Keratinocyte (primary cell): ENCODE results near the gene ADCY5. TPM values are rescaled to one million over a fixed set of nuclear protein-coding genes. Genes with fewer than 3 reads are reported as not detected.

Experiments
- DNase-seq: peaks from one replicate; pipeline ENCODE4 v3.0.0-alpha.2; 2011; ENCODE audit warnings: low read depth, missing footprints, low spot score
- FAIRE-seq: peaks from 2 replicates; lab custom pipeline; 2011; peaks lifted over from hg19 to GRCh38; lab: Jason Lieb, UNC
- H2AFZ ChIP-seq: 2 replicates; pipeline ENCODE4 v1.6.0; 2012; ENCODE audit warnings: low read length, control low read depth, inconsistent platforms; ENCODE audit not compliant: control insufficient read depth
- H3K27ac ChIP-seq: 2 replicates; pipeline ENCODE4 v1.5.1; 2011; ENCODE audit warnings: low read length; ENCODE audit not compliant: control insufficient read depth, insufficient read depth
- H3K27me3 ChIP-seq: 3 replicates; pipeline ENCODE4 v1.6.0; 2011; ENCODE audit warnings: low read length; ENCODE audit not compliant: control insufficient read depth, insufficient read depth; ENCODE audit errors: extremely low read depth
- H3K36me3 ChIP-seq, 2 experiments: 2 replicates in 1 of 2; 3 replicates in 1 of 2; pipeline ENCODE4 v1.5.1; 2011; ENCODE audit warnings: low read length in 2 of 2, mild to moderate bottlenecking in 1 of 2; ENCODE audit not compliant: control insufficient read depth in 2 of 2, insufficient read depth in 2 of 2; ENCODE audit errors: extremely low read depth in 1 of 2
- H3K4me1 ChIP-seq: 3 replicates; pipeline ENCODE4 v1.5.1; 2011; ENCODE audit warnings: low read length; ENCODE audit not compliant: control insufficient read depth, insufficient read depth; ENCODE audit errors: extremely low read depth
- H3K4me2 ChIP-seq: 3 replicates; pipeline ENCODE4 v1.6.0; 2011; ENCODE audit warnings: low read depth, low read length; ENCODE audit not compliant: control insufficient read depth, insufficient read depth; ENCODE audit errors: extremely low read depth
- H3K4me3 ChIP-seq, 3 experiments: fragments of 200-600 bp in 1 of 3; sonication (generic) in 1 of 3; 2 replicates in 2 of 3; 3 replicates in 1 of 3; pipeline ENCODE4 v1.5.1; 2011 to 2016; ENCODE audit warnings: low read length in 3 of 3, mild to moderate bottlenecking in 3 of 3, control low read depth in 2 of 3, inconsistent platforms in 1 of 3, low read depth in 1 of 3, mixed read lengths in 1 of 3, mixed run types in 1 of 3, moderate library complexity in 1 of 3; ENCODE audit not compliant: control insufficient read depth in 2 of 3, insufficient read depth in 2 of 3; ENCODE audit errors: extremely low read depth in 1 of 3
- H3K79me2 ChIP-seq: 2 replicates; pipeline ENCODE4 v1.6.0; 2012; ENCODE audit warnings: low read length; ENCODE audit not compliant: control insufficient read depth, insufficient read depth
- H3K9ac ChIP-seq: 3 replicates; pipeline ENCODE4 v1.6.0; 2011; ENCODE audit warnings: low read length; ENCODE audit not compliant: control insufficient read depth, insufficient read depth; ENCODE audit errors: extremely low read depth
- H3K9me1 ChIP-seq: 3 replicates; pipeline ENCODE4 v1.6.0; 2011; ENCODE audit warnings: low read length; ENCODE audit not compliant: control insufficient read depth, insufficient read depth; ENCODE audit errors: extremely low read depth
- H3K9me3 ChIP-seq: 2 replicates; pipeline ENCODE4 v1.5.1; 2012; ENCODE audit warnings: low read depth, low read length; ENCODE audit not compliant: control insufficient read depth
- H4K20me1 ChIP-seq: 3 replicates; pipeline ENCODE4 v1.6.0; 2011; ENCODE audit warnings: low read length; ENCODE audit not compliant: control insufficient read depth, insufficient read depth; ENCODE audit errors: extremely low read depth
- CTCF ChIP-seq, 3 experiments: IDR thresholded peaks in 1 of 3; conservative IDR thresholded peaks in 1 of 3; optimal IDR thresholded peaks in 1 of 3; 2 replicates in 2 of 3; 3 replicates in 1 of 3; pipeline versions ENCODE3 to v1.5.1; 2011; ENCODE audit warnings: low read length in 3 of 3, mild to moderate bottlenecking in 3 of 3, moderate library complexity in 2 of 3, control low read depth in 1 of 3, inconsistent platforms in 1 of 3; ENCODE audit not compliant: insufficient read depth in 2 of 3; ENCODE audit errors: extremely low read depth in 1 of 3
- EZH2 ChIP-seq: IDR thresholded peaks from one replicate; pipeline ENCODE4 v1.6.1; 2012; ENCODE audit warnings: inconsistent platforms, mild to moderate bottlenecking, low read length, moderate library complexity
- dilution Hi-C: fragments of 300-500 bp; cut with MboI; formaldehyde crosslinking; loops from one replicate; pipeline ENCODE4 v1.7.0; 2020; ENCODE audit warnings: low sequenced_read_pairs; ENCODE audit not compliant: extremely low pct_ligation_motif_present
- polyA plus RNA-seq, 5 experiments: library from polyadenylated mRNA; depleted of rRNA in 3 of 5; stranded (reverse) in 3 of 5; stranded (forward) in 1 of 5; unstranded in 1 of 5; fragments of >200 nt; gene quantifications; 1 replicate in 1 of 5; 2 replicates in 3 of 5; 3 replicates in 1 of 5; pipeline versions ENCODE4 v1.2.1 to v1.2.3, GENCODE V29; 2011 to 2012; ENCODE audit warnings: missing spikeins in 2 of 5, low read depth in 1 of 5, low replicate concordance in 1 of 5

The ADCY5 gene
- polyA plus RNA-seq, 1 donor (not counting 4 experiments of a cell fraction or from before 2014, with no cell fraction given), result not detected

- TF ChIP-seq EZH2, result no peak
- TF ChIP-seq CTCF (optimal IDR thresholded peaks at IDR 0.05 in 1 of 3, IDR thresholded peaks at IDR 0.05 in 1 of 3, conservative IDR thresholded peaks at IDR 0.05 in 1 of 3; ENCODE audit: extremely low read depth in 1 of 3, insufficient read depth in 2 of 3, low read length in 3 of 3), result no peak
- H3K9ac ChIP-seq, result no peak overlapping the region
- dilution Hi-C loops, result no loop called here
- H3K79me2 ChIP-seq, result no peaks in the 10 kb centered on the region
- FAIRE-seq (no peak), DNase-seq (no peak)
- H2AFZ ChIP-seq, result no peak overlapping the region
- H3K9me1 ChIP-seq, result no peaks in the 10 kb centered on the region
- no peaks in the 10 kb centered on the region for H4K20me1 ChIP-seq
- H3K27ac ChIP-seq, result no peak overlapping the region
- no peaks in the 10 kb centered on the region for H3K36me3 ChIP-seq
- H3K9me3 ChIP-seq, result no peaks in the 10 kb centered on the region
- H3K4me1 ChIP-seq, result no peaks in the 10 kb centered on the region
- no peak overlapping the region for H3K4me3 ChIP-seq
- no peak overlapping the region for H3K4me2 ChIP-seq
- peaks cover 7% of the 10 kb centered on the region for H3K27me3 ChIP-seq
Measured at GRCh38 chr3:123302961-123303360, 145.9 kb downstream of the ADCY5 start.

DNA sequence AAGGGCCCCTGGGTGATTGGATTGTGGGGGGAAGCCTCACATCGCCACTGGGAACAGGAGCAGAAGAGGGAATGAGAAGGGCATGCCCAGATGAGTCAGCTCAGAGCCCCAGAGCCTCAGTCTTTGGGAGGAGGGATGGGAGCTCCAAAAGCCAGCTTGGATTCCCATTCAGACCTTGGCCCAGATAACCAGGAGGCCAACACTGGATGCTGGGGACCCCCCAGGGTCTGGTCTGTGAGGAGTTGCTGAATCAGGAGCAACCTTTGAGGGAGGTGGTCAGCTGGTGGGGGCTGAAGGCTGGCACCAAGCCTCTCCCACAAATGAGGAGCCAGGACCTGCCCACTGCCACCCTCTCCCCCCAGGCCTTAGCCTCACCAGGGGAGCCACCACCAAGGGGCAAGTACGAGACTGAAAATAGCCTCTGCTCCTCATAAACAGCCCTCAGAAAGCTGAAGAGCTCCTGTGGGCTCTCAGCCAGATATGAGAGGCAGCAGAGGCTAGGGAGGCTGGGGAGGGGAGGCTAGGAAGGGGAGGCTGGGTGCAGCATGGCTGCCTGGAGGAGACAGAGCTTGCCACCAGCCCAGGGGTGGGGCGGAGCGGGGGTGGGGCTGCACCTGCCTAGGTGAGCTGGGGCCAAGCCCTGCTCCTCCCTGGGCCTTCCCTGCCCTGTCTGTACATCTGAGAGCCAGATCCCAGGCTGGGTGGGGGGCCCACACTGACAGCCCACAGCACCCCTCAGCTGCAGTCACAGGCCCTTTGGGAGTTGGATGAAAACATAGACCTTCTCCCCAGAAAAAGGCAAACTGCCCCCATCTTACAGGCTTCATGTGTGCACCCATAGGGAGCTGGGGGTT lies 147.3 kb downstream of the ADCY5 start:
- no peaks in the 10 kb centered on the region for H4K20me1 ChIP-seq
- H3K79me2 ChIP-seq, result no peaks in the 10 kb centered on the region
- H3K4me3 ChIP-seq, result no peak overlapping the region
- H3K9me1 ChIP-seq, result no peaks in the 10 kb centered on the region
- H3K36me3 ChIP-seq, result no peaks in the 10 kb centered on the region
- DNase-seq, result no peak
- no peak overlapping the region for H3K4me2 ChIP-seq
- H3K4me1 ChIP-seq, result no peaks in the 10 kb centered on the region
- no peak for TF ChIP-seq CTCF (optimal IDR thresholded peaks at IDR 0.05 in 1 of 3, IDR thresholded peaks at IDR 0.05 in 1 of 3, conservative IDR thresholded peaks at IDR 0.05 in 1 of 3; ENCODE audit: extremely low read depth in 1 of 3, insufficient read depth in 2 of 3, low read length in 3 of 3)
- no peak for TF ChIP-seq EZH2
- no peak for FAIRE-seq
- H3K27ac ChIP-seq, result no peak overlapping the region
- no peak overlapping the region for H2AFZ ChIP-seq
- H3K9ac ChIP-seq, result no peak overlapping the region
- H3K9me3 ChIP-seq, result no peaks in the 10 kb centered on the region
- dilution Hi-C loops, result no loop called here
- peaks cover 10% of the 10 kb centered on the region for H3K27me3 ChIP-seq
